ENCODE measurements around the gene SHMT2. TPM values are rescaled to one million over a fixed set of nuclear protein-coding genes. Genes with fewer than 3 reads are reported as not detected.

Gene SHMT2
- total RNA-seq, 4 donors from 2014 or later = 12.4 to 128 (median 35.3) TPM

DNA sequence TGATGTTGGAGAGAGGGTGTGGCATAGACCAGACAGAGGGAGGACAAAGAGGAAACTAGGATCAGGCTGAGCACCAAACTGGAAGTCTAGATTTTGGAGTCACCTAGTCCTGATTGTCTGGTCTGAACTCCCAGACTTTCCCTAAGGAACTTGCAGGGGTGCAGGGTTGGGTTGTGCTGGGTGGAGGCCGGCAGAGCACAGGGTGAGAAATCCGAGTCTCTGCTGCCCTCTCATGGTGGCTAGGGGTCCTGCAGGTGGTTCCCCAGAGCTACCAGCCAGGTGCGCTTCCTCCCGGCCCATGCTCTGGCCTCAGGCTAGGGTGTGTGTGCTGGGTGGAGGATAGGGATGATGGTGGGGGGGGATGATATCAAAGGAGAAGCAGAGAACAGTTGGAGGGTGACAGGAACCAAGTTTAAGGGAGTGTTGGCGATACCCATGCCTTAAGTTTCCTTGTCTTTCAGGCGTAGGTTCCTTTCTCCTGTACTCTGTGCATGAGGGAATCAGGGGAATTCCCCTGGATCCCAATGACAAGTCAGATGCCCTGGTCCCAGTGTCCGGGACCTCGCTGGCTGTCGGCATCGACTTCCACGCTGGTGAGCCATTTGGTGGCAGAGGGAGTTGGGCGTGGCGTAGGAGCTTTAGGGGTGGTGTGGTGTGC lies 46.5 kb upstream of the SHMT2 start:
- DNase-seq = peak; percentile 78 to 79
- H3K27ac ChIP-seq = no peak overlapping the region
- intact Hi-C loops (cut with DNase I; ENCODE audit: low total_unique reads) = loop anchor here (5.0 kb wide), 1 partner anchor 116 kb away; no protein-coding TSS in a partner anchor
- TF ChIP-seq, protein P1, sequence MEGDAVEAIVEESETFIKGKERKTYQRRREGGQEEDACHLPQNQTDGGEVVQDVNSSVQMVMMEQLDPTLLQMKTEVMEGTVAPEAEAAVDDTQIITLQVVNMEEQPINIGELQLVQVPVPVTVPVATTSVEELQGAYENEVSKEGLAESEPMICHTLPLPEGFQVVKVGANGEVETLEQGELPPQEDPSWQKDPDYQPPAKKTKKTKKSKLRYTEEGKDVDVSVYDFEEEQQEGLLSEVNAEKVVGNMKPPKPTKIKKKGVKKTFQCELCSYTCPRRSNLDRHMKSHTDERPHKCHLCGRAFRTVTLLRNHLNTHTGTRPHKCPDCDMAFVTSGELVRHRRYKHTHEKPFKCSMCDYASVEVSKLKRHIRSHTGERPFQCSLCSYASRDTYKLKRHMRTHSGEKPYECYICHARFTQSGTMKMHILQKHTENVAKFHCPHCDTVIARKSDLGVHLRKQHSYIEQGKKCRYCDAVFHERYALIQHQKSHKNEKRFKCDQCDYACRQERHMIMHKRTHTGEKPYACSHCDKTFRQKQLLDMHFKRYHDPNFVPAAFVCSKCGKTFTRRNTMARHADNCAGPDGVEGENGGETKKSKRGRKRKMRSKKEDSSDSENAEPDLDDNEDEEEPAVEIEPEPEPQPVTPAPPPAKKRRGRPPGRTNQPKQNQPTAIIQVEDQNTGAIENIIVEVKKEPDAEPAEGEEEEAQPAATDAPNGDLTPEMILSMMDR (IDR thresholded peaks at IDR 0.05) = peak; percentile 79 to 94 (median 92)
- peak in 1 of 2 donors; percentile 16 for TF ChIP-seq POLR2A (IDR thresholded peaks at IDR 0.05)
- H3K27me3 ChIP-seq = no peaks in the 10 kb centered on the region
- no peaks in the 10 kb centered on the region for H3K36me3 ChIP-seq
- H3K9me3 ChIP-seq = no peaks in the 10 kb centered on the region
- H3K4me3 ChIP-seq = no peak overlapping the region
- no peaks in the 10 kb centered on the region for H3K4me1 ChIP-seq

DNA sequence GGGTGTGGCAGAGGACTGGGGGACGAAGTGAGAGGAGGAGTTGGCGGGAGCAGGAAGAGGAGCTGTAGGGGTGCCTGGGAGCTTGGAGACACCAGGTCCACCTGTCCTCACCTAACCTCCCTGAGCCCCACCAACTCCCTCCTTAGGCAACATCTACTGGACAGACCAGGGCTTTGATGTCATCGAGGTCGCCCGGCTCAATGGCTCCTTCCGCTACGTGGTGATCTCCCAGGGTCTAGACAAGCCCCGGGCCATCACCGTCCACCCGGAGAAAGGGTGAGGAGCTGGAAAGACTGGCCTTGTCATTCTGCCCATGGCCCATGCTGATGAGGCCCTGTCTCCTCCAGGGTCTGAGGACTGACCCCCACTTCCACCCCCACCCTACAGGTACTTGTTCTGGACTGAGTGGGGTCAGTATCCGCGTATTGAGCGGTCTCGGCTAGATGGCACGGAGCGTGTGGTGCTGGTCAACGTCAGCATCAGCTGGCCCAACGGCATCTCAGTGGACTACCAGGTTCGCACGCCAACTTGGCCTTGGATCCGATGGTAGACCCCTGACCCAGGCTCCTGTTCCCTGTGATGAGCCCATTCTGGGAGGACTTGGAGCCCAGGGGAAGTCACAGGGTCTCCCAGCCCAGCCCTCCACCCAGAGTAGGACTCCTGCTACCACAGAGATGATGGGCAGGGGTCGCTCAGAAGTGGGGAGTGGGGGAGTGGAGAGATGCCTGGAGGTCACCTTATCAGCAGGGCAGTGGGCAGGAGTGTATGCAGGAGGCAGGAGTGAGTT lies 45.4 kb upstream of the SHMT2 start:
- TF ChIP-seq, protein P1 (IDR thresholded peaks at IDR 0.05) = no peak
- TF ChIP-seq POLR2A (IDR thresholded peaks at IDR 0.05) = no peak
- intact Hi-C loops (cut with DNase I; ENCODE audit: low total_unique reads) = loop anchor here (5.0 kb wide), 1 partner anchor 117 kb away; no protein-coding TSS in a partner anchor
- no peaks in the 10 kb centered on the region for H3K36me3 ChIP-seq

DNA sequence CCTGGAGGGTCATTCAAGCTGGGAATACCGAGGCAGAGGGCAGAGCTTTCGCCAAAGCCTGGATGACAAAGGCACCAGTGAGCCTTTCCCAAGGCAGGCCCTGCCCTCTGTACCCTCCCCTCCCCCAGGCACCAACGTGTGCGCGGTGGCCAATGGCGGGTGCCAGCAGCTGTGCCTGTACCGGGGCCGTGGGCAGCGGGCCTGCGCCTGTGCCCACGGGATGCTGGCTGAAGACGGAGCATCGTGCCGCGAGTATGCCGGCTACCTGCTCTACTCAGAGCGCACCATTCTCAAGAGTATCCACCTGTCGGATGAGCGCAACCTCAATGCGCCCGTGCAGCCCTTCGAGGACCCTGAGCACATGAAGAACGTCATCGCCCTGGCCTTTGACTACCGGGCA lies 44.1 kb upstream of the SHMT2 start:
- Histone ChIP-seq H3K27me3 (no peaks in the 10 kb centered on the region), H3K36me3 (no peaks in the 10 kb centered on the region), H3K27ac (no peak overlapping the region), H3K4me3 (no peak overlapping the region), H3K4me1 (no peaks in the 10 kb centered on the region), H3K9me3 (no peaks in the 10 kb centered on the region)
- TF ChIP-seq, protein P1 (IDR thresholded peaks at IDR 0.05) = no peak
- TF ChIP-seq POLR2A (IDR thresholded peaks at IDR 0.05) = no peak
- no peak for DNase-seq
- intact Hi-C loops (cut with DNase I; ENCODE audit: low total_unique reads) = no loop called here

More for the DNA sequence above, 45.4 kb upstream of the SHMT2 start:
- H3K27me3 ChIP-seq = no peaks in the 10 kb centered on the region
- no peaks in the 10 kb centered on the region for H3K4me1 ChIP-seq
- H3K4me3 ChIP-seq = no peak overlapping the region
- no peaks in the 10 kb centered on the region for H3K9me3 ChIP-seq
- no peak overlapping the region for H3K27ac ChIP-seq
- no peak for DNase-seq

DNA sequence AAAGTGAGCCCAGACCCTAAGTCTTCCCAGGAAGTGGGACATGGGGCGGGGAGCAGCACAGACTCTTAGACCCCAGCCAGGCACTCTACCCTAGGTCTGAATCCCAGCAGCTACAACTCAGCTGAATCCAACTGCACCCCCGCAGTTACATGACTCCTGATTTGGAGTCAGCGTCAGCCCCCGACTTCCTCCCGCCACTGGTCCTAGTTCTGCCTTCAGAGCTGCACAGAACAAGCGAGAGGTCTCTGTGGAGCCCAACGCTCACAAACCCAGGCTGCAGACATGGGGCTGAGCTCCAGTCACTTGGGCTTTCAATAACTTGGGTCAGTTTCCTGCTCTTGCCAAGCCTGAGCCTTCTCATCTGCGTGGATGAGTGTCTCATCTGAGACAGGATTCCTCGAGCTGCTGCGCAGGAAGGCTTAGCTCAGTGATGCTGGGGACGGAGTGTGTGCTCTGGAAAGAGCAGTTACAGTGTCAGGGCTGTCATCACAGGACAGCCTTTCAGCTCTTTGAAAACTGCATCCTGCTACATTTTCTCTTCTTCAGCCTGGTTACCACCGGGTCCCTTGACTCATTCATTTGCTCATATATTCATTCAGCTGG lies 43.5 kb upstream of the SHMT2 start:
- no peaks in the 10 kb centered on the region for H3K27me3 ChIP-seq
- TF ChIP-seq, protein P1 (IDR thresholded peaks at IDR 0.05) = no peak
- no peak for TF ChIP-seq POLR2A (IDR thresholded peaks at IDR 0.05)
- no peak for DNase-seq
- intact Hi-C loops (cut with DNase I; ENCODE audit: low total_unique reads) = no loop called here
- no peak overlapping the region for H3K27ac ChIP-seq
- no peaks in the 10 kb centered on the region for H3K9me3 ChIP-seq
- no peaks in the 10 kb centered on the region for H3K4me1 ChIP-seq
- H3K4me3 ChIP-seq = no peak overlapping the region
- H3K36me3 ChIP-seq = no peaks in the 10 kb centered on the region

All from uterus (tissue), 4 donors.